Ammon's horn (tissue), 1 donor: ENCODE results near the gene HYLS1.

Source experiments
- DNase-seq: peaks from one replicate; pipeline ENCODE4 v3.0.0-alpha.2; 2016; ENCODE audit warnings: low spot score

HYLS1 gene

GRCh38 chr11:125949271-125950177 is 62.1 kb downstream of the HYLS1 start:
- no peak for DNase-seq

- no peak for DNase-seq
Observed at GRCh38 chr11:125950178-125950490, 62.7 kb downstream of the HYLS1 start.
